ENCODE data around the gene COX7A2.
A peak's percentile ranks its signal among the peaks of the same experiment; 100 is the strongest.

Gene COX7A2

GRCh38 chr6:75250552-75250951 lies 7.0 kb upstream of the COX7A2 start:
- TF ChIP-seq CTCF (IDR thresholded peaks at IDR 0.05), result no peak
- no peak overlapping the region for H3K27ac Mint-ChIP-seq
- no peak overlapping the region for H3K4me3 Mint-ChIP-seq
- H3K36me3 Mint-ChIP-seq (ENCODE audit: low read depth), result no peaks in the 10 kb centered on the region
- H3K27me3 Mint-ChIP-seq (ENCODE audit: low read depth, poor library complexity), result peaks cover 6% of the 10 kb centered on the region
- DNase-seq, result no peak
- H3K4me1 Mint-ChIP-seq, result no peaks in the 10 kb centered on the region
- no peaks in the 10 kb centered on the region for H3K9me3 Mint-ChIP-seq

GRCh38 chr6:75249837-75250236 lies 6.2 kb upstream of the COX7A2 start:
- Mint-ChIP-seq H3K4me3 (no peak overlapping the region), H3K27me3 (ENCODE audit: low read depth, poor library complexity) (peaks cover 6% of the 10 kb centered on the region), H3K4me1 (peaks cover 1% of the 10 kb centered on the region), H3K9me3 (no peaks in the 10 kb centered on the region), H3K36me3 (ENCODE audit: low read depth) (no peaks in the 10 kb centered on the region), H3K27ac (no peak overlapping the region)
- no peak for DNase-seq
- TF ChIP-seq CTCF (IDR thresholded peaks at IDR 0.05), result no peak

GRCh38 chr6:75246386-75246785 lies 2.8 kb upstream of the COX7A2 start:
- DNase-seq, result no peak
- Mint-ChIP-seq H3K27me3 (ENCODE audit: low read depth, poor library complexity) (peaks cover 6% of the 10 kb centered on the region), H3K9me3 (peaks cover 4% of the 10 kb centered on the region), H3K36me3 (ENCODE audit: low read depth) (peaks cover 10% of the 10 kb centered on the region), H3K27ac (no peak overlapping the region), H3K4me1 (peaks cover 23% of the 10 kb centered on the region), H3K4me3 (no peak overlapping the region)
- TF ChIP-seq CTCF (IDR thresholded peaks at IDR 0.05), result no peak

GRCh38 chr6:75244063-75244584 lies 523 bp upstream of the COX7A2 start:
- Mint-ChIP-seq H3K27me3 (ENCODE audit: low read depth, poor library complexity) (peaks cover 6% of the 10 kb centered on the region), H3K27ac (peak overlapping the region; percentile 100)
- DNase-seq, result no peak

GRCh38 chr6:75236630-75237029 lies 7.0 kb downstream of the COX7A2 start:
- Mint-ChIP-seq H3K9me3 (no peaks in the 10 kb centered on the region), H3K4me3 (no peak overlapping the region)

More at GRCh38 chr6:75244063-75244584, 523 bp upstream of the COX7A2 start:
- peaks cover 4% of the 10 kb centered on the region for H3K9me3 Mint-ChIP-seq
- no peak for TF ChIP-seq CTCF (IDR thresholded peaks at IDR 0.05)
- H3K4me3 Mint-ChIP-seq, result peak overlapping the region; percentile 99
- peaks cover 32% of the 10 kb centered on the region for H3K36me3 Mint-ChIP-seq (ENCODE audit: low read depth)
- peaks cover 29% of the 10 kb centered on the region for H3K4me1 Mint-ChIP-seq

More at GRCh38 chr6:75236630-75237029, 7.0 kb downstream of the COX7A2 start:
- Mint-ChIP-seq H3K27ac (no peak overlapping the region), H3K4me1 (peaks cover 29% of the 10 kb centered on the region), H3K36me3 (ENCODE audit: low read depth) (peaks cover 47% of the 10 kb centered on the region), H3K27me3 (ENCODE audit: low read depth, poor library complexity) (no peaks in the 10 kb centered on the region)
- no peak for TF ChIP-seq CTCF (IDR thresholded peaks at IDR 0.05)
- DNase-seq, result no peak
